Measurements from ENCODE around the gene HNRNPM.
A peak's percentile ranks its signal among the peaks of the same experiment; 100 is the strongest.
"Not testable (repeated sequence)": the region's sequence is repeated elsewhere in the genome, so short reads cannot be mapped to it uniquely, and the experiment has no call there.

HNRNPM gene, protein sequence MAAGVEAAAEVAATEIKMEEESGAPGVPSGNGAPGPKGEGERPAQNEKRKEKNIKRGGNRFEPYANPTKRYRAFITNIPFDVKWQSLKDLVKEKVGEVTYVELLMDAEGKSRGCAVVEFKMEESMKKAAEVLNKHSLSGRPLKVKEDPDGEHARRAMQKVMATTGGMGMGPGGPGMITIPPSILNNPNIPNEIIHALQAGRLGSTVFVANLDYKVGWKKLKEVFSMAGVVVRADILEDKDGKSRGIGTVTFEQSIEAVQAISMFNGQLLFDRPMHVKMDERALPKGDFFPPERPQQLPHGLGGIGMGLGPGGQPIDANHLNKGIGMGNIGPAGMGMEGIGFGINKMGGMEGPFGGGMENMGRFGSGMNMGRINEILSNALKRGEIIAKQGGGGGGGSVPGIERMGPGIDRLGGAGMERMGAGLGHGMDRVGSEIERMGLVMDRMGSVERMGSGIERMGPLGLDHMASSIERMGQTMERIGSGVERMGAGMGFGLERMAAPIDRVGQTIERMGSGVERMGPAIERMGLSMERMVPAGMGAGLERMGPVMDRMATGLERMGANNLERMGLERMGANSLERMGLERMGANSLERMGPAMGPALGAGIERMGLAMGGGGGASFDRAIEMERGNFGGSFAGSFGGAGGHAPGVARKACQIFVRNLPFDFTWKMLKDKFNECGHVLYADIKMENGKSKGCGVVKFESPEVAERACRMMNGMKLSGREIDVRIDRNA

DNA sequence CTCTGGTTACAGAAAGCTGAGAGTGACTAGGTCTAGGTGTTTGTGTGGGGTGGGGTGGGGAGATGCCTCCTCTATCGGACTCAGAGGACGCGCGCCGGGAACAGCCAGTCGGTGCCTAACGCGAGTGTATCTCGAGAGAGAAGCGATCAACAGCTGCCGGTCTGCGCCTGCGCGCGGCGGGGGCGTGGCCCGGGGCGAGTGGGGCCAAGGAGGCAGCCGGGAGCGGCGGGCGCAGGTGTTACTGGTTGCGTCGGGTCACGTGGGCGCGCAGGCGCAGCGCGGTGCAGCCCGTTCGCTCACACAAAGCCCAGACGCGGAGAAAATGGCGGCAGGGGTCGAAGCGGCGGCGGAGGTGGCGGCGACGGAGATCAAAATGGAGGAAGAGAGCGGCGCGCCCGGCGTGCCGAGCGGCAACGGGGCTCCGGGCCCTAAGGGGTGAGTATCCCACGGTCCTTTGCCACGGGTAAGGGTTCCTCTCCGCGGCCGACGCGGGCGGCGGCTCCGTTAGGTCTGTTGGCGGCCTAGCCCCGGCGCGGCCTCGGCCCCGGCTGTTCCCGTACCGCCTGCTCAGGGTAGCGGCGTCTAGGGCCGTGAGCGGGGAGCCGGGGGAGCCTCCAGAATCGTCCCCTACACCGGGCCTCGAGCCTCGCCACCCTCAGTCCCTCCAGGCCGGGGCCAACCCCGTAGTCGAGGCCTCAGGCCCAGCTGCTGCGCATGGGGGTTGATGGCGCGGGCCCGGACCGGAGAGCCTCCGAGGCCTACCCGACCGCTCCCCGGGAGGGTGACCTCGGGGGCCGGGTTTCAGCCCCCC, at the start of gene HNRNPM:
Gene HNRNPM, plus strand, starts transcription at position 299 of the 811 bp plus-strand sequence. Its CDS starts 24 bp downstream, at position 323.
- peak; percentile 100 for DNase-seq (ENCODE audit: low read depth in 1 of 2, low spot score in 1 of 2)

DNA sequence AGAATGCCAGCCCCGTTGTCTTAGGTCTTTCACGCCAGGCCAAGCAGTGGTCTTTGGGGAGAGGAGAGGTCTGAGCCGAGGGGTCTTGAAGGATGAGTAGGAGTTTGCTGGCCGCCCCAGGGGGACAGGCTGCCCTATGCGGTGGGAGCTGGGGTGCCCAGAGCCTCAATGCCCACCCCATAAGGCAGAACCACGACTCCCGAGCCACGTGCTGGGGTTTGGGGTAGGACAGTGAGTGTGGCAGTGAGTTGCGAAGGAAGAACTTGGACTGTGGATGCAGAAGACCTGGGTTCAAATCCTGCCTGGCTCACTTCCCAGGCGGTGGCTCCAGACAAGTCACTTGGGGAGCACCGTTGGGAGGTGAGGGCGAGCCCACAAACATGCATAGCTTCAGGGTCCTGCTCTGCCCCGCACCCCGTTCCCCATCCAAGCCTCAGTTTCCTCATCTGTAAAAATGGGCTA, 49.1 kb upstream of the HNRNPM start:
- DNase-seq (ENCODE audit: low read depth in 1 of 2, low spot score in 1 of 2): no peak

DNA sequence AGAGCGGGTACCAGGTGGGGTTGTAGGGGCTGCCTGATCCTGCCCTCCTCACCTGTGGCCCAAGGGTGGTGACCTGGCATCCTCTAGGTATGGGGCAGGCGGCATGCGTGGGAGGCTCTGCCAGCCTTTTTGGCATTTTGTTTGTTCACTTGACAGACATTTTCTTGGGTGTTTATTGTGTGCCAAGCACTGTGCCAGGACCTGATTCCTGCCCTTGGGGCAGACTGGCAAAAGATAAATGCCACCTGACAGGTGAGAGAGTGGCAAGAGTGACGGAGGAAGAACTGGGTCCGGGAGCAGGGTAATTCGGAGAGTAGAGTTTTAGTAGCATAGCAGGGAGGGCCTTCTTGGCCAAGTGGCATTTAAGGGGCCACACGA, 48.6 kb upstream of the HNRNPM start:
- no peak for DNase-seq (ENCODE audit: low read depth in 1 of 2, low spot score in 1 of 2)

DNA sequence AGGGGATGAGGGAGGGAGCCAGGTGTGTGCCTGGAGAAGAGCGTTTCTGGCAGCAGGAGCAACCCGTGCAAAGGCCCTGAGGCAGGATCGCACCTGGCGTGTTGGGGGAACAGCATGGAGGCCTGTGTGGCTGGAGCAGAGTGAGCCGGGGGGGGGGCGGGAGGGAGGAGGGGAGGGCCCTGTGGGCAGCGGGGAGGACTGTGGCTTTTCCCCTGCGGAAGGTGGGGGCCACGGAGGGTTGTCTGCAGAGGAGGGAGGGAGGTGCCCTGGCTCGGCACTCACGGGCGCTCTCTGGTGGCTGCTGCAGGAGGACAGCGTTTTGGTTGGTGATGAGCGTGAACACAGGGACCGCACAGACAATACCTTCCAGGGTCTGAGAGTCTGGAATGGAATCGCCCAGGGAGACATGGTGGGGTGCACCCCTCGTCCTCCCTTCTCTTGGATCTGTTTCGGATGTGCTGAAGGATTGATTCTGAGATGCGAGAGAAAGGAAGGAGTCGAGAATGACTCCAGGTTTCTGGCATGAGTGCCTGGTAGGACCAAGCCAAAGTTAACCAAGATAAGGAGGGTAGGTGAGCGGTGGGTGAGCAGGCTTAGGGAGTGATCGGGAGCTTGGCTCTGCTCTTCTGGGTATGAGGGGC, 48.1 kb upstream of the HNRNPM start:
- DNase-seq (ENCODE audit: low read depth in 1 of 2, low spot score in 1 of 2): peak; percentile 42 to 56

DNA sequence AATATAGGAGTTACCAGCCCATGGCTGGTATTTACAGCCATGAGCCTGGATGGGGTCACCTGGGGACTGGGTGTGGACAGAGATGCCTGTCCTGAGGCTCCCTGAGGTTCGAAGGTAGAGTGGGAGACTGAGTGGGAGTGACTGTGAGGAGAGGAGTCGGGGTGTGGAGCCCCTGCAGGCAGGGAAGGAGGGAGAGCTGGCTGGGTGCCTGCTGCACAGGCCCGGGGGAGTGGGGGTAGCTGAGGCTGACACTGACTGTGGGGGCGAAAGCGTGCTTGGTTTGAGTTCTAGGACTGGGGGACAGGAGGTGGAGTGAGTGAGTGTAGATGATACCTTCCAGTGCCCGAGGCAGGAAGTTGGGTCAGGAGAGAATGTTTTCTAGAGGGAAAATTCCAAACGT, 47.5 kb upstream of the HNRNPM start:
- DNase-seq (ENCODE audit: low read depth in 1 of 2, low spot score in 1 of 2): no peak

DNA sequence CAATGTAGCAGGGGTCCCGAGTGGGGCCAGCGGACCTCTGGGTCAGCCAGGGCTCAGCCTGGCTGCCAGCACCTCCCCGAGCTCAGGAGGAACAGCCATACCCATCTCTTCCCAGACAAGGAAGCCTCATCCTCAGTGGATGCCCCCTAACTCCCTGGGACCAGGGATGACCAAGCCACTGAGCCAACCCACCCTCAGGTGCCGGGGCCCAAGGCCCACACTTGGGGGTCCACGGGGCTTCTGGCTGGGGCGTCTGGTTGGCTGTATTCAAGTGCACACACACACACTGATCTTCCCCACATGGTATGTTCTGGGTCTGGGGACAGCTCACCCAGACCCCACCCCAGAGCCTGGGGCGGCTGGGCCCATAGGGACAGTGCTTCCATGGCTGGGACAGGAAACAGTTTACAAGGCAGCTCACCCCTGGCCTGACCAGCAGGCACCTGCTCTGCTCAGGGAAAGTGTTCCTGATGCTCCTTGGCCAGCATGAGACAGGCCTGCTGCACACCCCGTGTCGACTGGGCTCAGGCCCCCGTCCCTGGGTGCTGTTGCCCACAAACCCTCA, 46.9 kb upstream of the HNRNPM start:
- DNase-seq (ENCODE audit: low read depth in 1 of 2, low spot score in 1 of 2): no peak

DNA sequence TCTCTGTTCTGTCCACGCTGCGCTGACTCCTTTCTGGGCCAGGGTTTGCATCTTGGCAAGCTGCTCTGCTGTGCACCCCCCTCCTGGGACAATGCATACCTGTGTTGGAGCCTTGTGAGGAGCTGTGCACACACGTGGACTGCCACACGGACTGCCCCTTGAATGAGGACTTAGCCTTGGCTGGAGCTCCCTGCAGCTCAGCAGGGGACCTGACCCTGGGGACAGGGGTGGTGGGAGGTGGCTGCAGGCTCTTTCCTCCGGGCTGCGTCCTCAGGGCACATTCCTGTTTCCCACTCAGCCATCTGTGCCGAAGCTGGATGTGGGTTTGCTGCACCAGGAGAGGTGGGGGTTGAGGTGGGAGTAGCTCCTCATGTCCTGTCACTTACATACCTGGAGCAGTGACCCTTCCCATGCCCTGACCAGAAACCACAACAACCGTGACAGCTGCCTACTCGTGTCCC, 46.4 kb upstream of the HNRNPM start:
- DNase-seq (ENCODE audit: low read depth in 1 of 2, low spot score in 1 of 2): no peak

DNA sequence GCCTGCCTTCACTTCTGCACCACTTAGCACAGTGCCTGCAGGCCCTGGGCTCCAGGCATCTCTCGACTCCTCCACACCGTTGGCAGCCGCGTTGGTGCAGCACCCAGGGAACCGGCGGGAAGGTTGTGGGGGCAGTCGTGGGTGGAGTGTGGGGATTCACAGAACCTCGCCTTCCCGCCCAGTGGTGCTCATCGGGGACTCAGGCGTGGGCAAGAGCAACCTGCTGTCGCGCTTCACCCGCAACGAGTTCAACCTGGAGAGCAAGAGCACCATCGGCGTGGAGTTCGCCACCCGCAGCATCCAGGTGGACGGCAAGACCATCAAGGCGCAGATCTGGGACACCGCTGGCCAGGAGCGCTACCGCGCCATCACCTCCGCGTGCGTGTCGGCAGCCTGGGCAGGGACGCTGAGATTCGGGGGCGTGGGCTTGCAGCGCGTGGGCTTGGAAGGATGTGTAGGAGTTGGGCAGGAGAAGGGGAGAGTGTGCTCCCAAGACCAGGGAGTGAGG, 45.0 kb upstream of the HNRNPM start:
- no peak for DNase-seq (ENCODE audit: low read depth in 1 of 2, low spot score in 1 of 2)

DNA sequence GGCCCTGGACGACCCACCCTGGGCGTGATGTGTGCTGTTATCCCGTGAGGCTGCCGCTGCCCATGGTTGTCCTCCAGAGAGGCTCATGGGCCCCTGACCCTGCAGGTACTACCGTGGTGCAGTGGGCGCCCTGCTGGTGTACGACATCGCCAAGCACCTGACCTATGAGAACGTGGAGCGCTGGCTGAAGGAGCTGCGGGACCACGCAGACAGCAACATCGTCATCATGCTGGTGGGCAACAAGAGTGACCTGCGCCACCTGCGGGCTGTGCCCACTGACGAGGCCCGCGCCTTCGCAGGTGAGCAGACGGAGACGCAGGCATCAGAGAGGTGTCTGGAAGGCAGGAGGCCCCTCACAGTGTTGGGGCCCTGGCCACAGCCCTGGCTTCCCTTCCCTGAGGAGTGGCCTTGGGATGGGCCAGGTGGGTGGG, 42.8 kb upstream of the HNRNPM start:
- DNase-seq (ENCODE audit: low read depth in 1 of 2, low spot score in 1 of 2): no peak

DNA sequence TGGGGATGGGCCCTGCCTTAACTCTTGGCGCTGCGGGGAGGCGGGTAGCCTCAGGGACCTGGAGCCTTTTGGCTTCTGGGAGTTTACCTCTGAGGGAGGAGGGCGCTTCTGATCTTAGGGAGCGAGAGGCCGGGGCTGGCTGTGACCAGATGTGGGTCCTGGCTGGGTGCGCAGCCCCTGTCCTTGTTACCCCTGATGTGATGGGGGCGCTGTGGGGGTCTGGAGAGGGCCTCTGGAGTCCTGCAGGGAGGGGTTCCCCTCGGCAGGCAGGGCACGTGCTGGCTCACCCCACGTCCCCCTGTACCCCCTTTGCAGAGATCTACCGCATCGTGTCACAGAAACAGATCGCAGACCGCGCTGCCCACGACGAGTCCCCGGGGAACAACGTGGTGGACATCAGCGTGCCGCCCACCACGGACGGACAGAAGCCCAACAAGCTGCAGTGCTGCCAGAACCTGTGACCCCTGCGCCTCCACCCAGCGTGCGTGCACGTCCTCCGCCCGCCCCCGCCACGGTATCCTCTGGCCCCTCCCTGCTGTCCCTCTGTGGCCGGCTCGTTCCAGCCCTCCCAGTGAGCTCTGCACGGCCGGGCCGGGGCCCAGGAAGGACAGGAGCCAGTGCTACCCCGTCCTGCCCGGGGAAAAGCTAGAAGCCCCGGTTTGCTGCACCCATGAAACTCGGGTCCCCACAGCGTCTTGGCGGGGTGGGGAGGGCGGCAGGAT, 41.5 kb upstream of the HNRNPM start:
- no peak for DNase-seq (ENCODE audit: low read depth in 1 of 2, low spot score in 1 of 2)

DNA sequence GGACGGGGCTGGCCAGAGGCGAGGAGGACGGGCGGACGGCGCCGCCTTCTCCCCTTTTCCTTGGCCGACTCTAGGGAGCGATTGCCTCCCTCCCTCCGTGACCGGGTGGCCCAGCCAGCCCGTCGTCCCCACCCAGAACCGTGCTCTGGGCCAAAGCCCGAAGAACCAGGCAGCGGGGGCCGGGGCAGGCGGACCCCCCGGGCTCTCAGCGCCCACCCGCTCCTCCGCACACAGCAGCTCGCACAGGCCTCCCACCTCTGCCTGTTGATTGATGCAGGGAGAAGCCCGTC, 41.0 kb upstream of the HNRNPM start:
- no peak for DNase-seq (ENCODE audit: low read depth in 1 of 2, low spot score in 1 of 2)

DNA sequence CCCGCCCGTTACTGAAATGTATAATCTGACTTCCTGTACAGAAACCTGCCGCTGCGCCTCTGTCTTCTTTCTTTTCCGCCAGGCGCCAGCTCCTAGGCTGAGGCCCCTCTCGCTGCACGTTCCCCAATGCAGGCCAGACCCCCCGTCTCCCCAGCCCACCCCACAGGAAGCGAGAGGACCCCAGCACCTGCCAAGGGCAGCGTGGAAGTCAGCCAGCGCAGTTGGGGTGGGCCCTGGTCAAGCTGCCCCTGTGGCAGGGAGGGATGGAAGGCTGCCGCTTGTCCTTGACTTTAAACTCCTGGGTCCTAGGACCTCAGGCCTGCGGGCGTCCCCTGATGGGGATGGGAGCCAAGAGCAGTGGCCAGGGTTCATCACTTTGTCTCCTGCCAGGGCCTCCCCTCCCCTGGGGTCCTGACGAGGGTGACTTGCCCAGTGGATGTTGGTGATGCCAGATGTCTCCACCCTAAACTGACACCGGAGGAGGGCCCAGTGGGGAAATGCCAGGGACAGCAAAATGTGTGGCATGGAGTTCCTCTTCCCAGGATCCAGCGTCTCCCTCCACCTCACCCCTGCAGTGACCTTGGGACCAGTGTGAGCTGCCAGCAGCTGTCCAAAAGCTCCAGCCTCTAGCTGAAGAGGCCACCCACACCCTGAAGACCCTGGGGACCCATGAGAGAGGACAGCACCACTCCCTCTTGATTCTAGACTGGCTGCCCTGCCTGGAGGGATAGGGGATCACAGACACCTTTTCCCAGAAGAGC, 40.2 kb upstream of the HNRNPM start:
- no peak for DNase-seq (ENCODE audit: low read depth in 1 of 2, low spot score in 1 of 2)

DNA sequence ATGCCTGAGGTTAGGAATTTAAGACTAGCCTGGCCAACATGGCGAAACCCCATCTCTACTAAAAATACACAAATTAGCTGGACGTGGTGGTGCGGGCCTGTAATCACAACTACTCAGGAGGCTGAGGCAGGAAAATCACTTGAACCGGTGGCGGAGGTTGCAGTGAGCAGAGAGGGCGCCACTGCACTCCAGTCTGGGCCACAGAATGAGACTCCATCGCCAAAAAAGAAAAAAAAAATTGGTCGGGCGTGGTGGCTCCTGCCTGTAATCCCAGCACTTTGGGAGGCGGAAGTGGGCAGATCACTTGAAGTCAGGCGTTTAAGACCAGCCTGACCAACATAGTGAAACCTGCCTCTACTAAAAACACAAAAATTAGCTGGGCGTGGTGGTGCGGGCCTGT, 34.1 kb upstream of the HNRNPM start:
- not testable (repeated sequence) for DNase-seq (ENCODE audit: low read depth in 1 of 2, low spot score in 1 of 2)

DNA sequence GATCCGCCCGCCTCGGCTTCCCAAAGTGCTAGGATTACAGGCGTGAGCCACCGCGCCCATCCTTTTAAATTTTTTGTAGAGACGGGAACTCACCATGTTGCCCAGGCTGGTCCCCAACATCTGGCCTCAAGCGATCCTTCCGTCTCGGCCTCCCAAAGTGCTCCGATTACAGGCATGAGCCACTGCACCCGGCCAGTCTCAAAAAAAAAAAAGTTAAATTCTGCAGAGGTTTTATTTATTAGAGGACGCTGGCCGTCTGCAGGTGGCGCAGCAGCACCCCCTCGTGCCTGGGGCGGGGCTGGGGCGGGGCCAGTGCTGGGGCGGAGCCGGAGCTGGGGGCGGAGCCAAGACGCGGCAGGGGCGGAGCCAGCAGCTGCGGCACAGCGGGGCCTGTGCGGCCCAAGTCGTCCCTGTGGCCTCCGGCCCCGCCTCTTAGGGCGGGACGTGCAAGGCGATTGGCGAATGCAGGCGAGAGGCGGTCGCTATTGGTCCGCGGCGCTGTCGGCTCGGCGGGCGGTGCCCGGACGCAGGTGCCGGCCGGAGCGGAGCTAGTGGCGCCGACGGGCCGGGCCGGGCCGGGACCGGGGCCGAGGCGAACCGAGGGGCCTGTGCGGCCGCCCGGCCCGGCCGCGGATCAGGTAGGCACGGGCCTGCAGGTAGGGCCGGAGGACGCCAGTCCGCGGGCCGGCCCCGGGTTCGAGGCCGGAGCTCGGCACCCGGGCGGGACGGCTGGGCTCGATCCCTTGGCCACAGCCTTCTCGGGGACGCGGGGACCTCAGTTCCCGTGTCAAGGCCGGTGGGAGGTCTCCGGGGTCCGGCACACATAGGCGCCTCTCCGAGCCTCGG, 31.8 kb upstream of the HNRNPM start, which contains the start of gene MARCHF2:
Gene MARCHF2, plus strand, starts transcription at position 523 of the 846 bp plus-strand sequence. CDS start 8,536 bp downstream, outside the sequence.
- DNase-seq (ENCODE audit: low read depth in 1 of 2, low spot score in 1 of 2): peak; percentile 96 to 97

DNA sequence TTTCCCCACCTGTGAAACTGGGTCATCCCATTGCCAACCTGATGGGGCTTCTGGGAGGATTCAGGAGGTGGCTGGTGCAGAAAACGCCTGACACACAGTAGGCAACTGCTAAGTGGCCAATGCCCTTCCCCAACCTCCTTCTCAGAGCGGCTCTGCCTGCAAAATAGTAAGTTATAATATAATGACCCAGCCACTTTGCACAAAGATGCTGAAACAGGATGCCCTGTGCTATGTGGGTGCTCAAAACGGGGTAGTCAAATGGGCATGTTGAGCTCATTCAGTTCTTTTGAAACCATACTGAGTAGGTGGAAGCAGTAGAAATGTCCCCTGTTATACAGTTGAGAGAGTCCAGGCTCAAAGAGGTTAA, 31.2 kb upstream of the HNRNPM start:
- DNase-seq (ENCODE audit: low read depth in 1 of 2, low spot score in 1 of 2): no peak

DNA sequence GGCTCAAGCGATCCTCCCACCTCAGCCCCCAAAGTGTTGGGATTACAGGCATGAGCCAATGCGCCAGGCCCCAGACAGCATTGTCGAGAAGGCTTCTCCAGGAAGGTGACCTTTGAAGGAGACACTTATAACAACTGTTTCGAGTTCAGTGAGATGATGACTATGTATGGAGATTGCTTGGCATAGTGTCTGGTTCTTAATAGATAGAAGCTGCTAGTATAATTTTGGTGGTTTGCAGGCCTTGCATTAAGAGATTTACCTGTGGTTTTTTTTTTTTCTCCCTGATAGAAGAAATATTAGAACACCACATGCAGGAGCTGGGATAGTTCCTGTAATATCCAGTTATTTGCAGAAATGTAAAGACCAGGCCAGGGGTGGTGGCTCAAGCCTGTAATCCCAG, 28.0 kb upstream of the HNRNPM start:
- DNase-seq (ENCODE audit: low read depth in 1 of 2, low spot score in 1 of 2): no peak

DNA sequence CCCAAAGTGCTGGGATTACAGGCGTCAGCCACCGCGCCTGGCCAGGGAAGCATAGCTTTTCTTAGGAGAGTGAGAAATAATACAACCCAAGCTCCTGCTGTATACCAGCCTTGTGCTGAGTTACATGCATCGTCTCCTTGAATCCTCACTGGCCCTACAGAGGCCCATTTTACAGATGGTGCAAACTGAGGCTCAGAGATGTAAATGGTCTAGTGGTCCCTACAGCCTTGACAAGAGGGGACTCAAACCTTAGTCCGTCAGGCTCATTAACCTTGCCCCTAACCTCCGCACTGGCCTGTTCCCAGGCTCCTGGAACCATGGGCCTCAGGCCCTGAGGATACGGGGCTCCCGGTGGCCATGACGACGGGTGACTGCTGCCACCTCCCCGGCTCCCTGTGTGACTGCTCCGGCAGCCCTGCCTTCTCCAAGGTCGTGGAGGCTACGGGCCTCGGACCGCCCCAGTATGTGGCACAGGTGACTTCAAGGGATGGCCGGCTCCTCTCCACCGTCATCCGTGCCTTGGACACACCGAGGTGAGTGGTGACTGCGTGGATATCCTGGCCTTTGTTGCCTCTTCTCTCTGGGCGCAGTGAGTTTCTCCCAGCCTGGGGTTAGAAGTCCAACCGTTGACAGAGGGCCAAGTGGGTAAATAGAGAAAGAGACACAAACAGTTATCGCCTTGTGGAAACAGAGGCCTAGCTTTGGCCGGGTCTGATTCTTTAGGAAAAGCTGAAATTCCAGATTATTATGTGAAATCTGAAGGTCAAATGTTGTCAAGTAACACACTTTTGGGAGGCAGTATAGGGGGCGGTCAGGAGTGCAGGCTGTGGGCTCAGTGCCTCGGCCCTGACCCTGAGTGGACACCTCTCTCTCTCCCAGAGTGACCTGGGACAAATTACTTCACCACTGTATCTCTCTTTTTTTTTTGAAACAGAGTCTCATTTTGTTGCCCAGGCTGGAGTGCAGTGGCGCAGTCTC, 23.0 kb upstream of the HNRNPM start:
- no peak for DNase-seq (ENCODE audit: low read depth in 1 of 2, low spot score in 1 of 2)

Data from stimulated activated CD4-positive, alpha-beta T cell treated with anti-CD3 and anti-CD28 coated beads, Interleukin-15, amount 100 ng/mL, for 1 hour (primary cell).